ENCODE results near the gene CRTC2. TPM values are rescaled to one million over a fixed set of nuclear protein-coding genes. Genes with fewer than 3 reads are reported as not detected.

CRTC2 gene
- total and polyA plus RNA-seq, 12 donors = 14.6 to 50.5 (median 18.6) TPM

DNA sequence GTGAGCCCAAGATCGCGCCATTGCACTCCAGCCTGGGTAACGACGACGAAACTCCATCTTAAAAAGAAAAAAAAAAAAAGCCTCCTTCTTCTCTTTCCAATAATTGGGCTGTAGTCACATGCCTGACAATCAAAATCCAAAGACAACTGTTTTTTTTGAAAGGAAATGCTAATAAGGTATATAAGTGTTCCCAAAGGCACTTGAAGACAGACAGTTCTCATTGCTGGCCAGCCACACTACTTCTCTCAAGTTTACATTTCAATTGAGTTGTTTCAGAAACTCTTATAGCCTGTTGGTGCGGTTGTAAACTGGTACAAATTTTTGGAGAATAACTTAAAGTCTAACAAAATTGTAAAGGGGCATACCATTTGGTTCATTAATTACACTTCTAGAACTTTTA is 58.9 kb downstream of the CRTC2 start:
- Histone ChIP-seq H3K27me3 (no peaks in the 10 kb centered on the region), H3K9me3 (no peaks in the 10 kb centered on the region), H3K27ac (no peak overlapping the region), H3K36me3 (peaks cover 0 to 56% (median 9%) of the 10 kb centered on the region in 9 donors), H3K4me3 (no peak overlapping the region), H3K4me1 (peaks cover 0 to 34% (median 8%) of the 10 kb centered on the region in 9 donors)
- TF ChIP-seq CTCF (IDR thresholded peaks at IDR 0.05) = no peak
- DNase-seq (no peak), ATAC-seq (no peak)
- 88 to 97% methylated on average over 6 of the region's 6 CpGs for WGBS, 2 donors
- intact Hi-C loops (cut with DNase I) = no loop called here

Small RNA genes within 50 kb of the gene (microRNA-seq; reads per million reads assigned to microRNA genes)
- gene MIR6737 = 0 reads per million in 2 donors

Other genes starting within 250 kb of the CRTC2 start
- gene INTS3, start 230.6 kb downstream of the CRTC2 start, total RNA-seq = 10 to 100 TPM; 25.4 to 32.8 (median 31.1) TPM
- 10 to 100 TPM; 30.8 to 46.1 TPM for gene INTS3, start 230.6 kb downstream of the CRTC2 start, polyA plus RNA-seq
- 10 to 100 TPM in 2 of 10 donors, 1 to 10 TPM in 8; 5.9 to 16.0 (median 8.9) TPM for gene SLC27A3, start 183.2 kb downstream of the CRTC2 start, total RNA-seq
- 10 to 100 TPM; 26.7 to 43.8 TPM for gene SLC27A3, start 183.2 kb downstream of the CRTC2 start, polyA plus RNA-seq
- 10 to 100 TPM; 32.9 to 52.6 (median 42.7) TPM for gene GATAD2B, start 35.6 kb downstream of the CRTC2 start, total RNA-seq
- 1 to 10 TPM; 3.9 to 7.0 TPM for gene GATAD2B, start 35.6 kb downstream of the CRTC2 start, polyA plus RNA-seq
- gene DENND4B, start 11.9 kb downstream of the CRTC2 start, total RNA-seq = 10 to 100 TPM; 29.4 to 60.4 (median 39.0) TPM
- 10 to 100 TPM; 23.7 to 68.2 TPM for gene DENND4B, start 11.9 kb downstream of the CRTC2 start, polyA plus RNA-seq
- gene SLC39A1, start 4.9 kb upstream of the CRTC2 start, total RNA-seq = 10 to 100 TPM; 27.6 to 63.0 (median 34.3) TPM
- 100 to 1,000 TPM in 1 of 2 donors, 10 to 100 TPM in 1; 24.6 to 102 TPM for gene SLC39A1, start 4.9 kb upstream of the CRTC2 start, polyA plus RNA-seq
- 1 to 10 TPM; 2.9 to 8.5 (median 4.1) TPM for gene CREB3L4, start 9.3 kb upstream of the CRTC2 start, total RNA-seq
- gene CREB3L4, start 9.3 kb upstream of the CRTC2 start, polyA plus RNA-seq = 1 to 10 TPM; 5.6 to 7.6 TPM
- 10 to 100 TPM; 49.4 to 94.7 (median 56.8) TPM for gene JTB, start 19.1 kb upstream of the CRTC2 start, total RNA-seq
- 100 to 1,000 TPM in 1 of 2 donors, 10 to 100 TPM in 1; 80.9 to 225 TPM for gene JTB, start 19.1 kb upstream of the CRTC2 start, polyA plus RNA-seq
- gene RAB13, start 27.7 kb upstream of the CRTC2 start, total RNA-seq = 10 to 100 TPM; 42.9 to 98.7 (median 54.2) TPM
- 100 to 1,000 TPM in 1 of 2 donors, 10 to 100 TPM in 1; 89.9 to 114 TPM for gene RAB13, start 27.7 kb upstream of the CRTC2 start, polyA plus RNA-seq
- 1,000 to 10,000 TPM in 1 of 10 donors, 100 to 1,000 TPM in 9; 586 to 1,105 (median 715) TPM for gene RPS27, start 32.1 kb upstream of the CRTC2 start, total RNA-seq
- gene RPS27, start 32.1 kb upstream of the CRTC2 start, polyA plus RNA-seq = 1,000 to 10,000 TPM; 2,780 to 8,165 TPM
- under 1 TPM in 4 of 10 donors, not detected in 6; 0.07 to 0.45 (median 0.18) TPM for gene NUP210L, start 196.5 kb upstream of the CRTC2 start, total RNA-seq
- under 1 TPM; 0.01 to 0.07 TPM for gene NUP210L, start 196.5 kb upstream of the CRTC2 start, polyA plus RNA-seq
- gene TPM3, start 233.5 kb upstream of the CRTC2 start, total RNA-seq = 100 to 1,000 TPM in 7 of 10 donors, 10 to 100 TPM in 3; 75.2 to 345 (median 129) TPM
- 10 to 100 TPM; 85.9 to 97.6 TPM for gene TPM3, start 233.5 kb upstream of the CRTC2 start, polyA plus RNA-seq
- gene CFAP141, start 247.7 kb upstream of the CRTC2 start, total RNA-seq = 1 to 10 TPM in 2 of 10 donors, under 1 TPM in 1, not detected in 7; 0.76 to 1.1 (median 1.1) TPM
- under 1 TPM in 1 of 2 donors, not detected in 1; 0.22 TPM for gene CFAP141, start 247.7 kb upstream of the CRTC2 start, polyA plus RNA-seq